HepG2 (cell line): ENCODE data around the gene DCPS. TPM values are rescaled to one million over a fixed set of nuclear protein-coding genes. Genes with fewer than 3 reads are reported as not detected.

ENCODE experiments used
- ATAC-seq: fragments of 200-7000 bp; cut with Tn5 transposase; 3 replicates; pipeline ENCODE4 v1.9.1; 2020; ENCODE audit warnings: mild to moderate bottlenecking, moderate library complexity
- BruUV-seq: library from RNA; stranded (reverse); fragments of 400-500 nt; replicated peaks from 2 replicates; lab custom pipeline; 2021; lab: Mats Ljungman, UMichigan
- CTCF ChIA-PET: fragments of 300-600 bp; formaldehyde crosslinking; extraction: SDS; loops from one replicate; lab custom pipeline; 2021; ENCODE audit warnings: low total read pairs, inconsistent platforms, low intra/inter-chr PET ratio; lab: Yijun Ruan, JAX
- POLR2A ChIA-PET: fragments of 350-600 bp; sonication (Branson Sonifier 250); formaldehyde crosslinking; loops from one replicate; lab custom pipeline; 2020; ENCODE audit warnings: antibody characterized with exemption, inconsistent platforms; lab: Yijun Ruan, JAX
- DNase-seq: peaks from one replicate; pipeline ENCODE4 v3.0.0-alpha.2; 2015; ENCODE audit warnings: low spot score
- FAIRE-seq: peaks from 3 replicates; lab custom pipeline; 2011; peaks lifted over from hg19 to GRCh38; lab: Jason Lieb, UNC
- H2AFZ ChIP-seq: one replicate; pipeline ENCODE4 v1.6.1; 2011; ENCODE audit warnings: low read length, inconsistent platforms
- H3K27ac ChIP-seq: fragments of 300-600 bp; 3 replicates; pipeline ENCODE4 v1.8.0; 2011; ENCODE audit warnings: mixed run types, mild to moderate bottlenecking, mixed read lengths, low read length, inconsistent platforms; ENCODE audit not compliant: insufficient read depth; ENCODE audit errors: extremely low read length
- H3K27me3 ChIP-seq, 2 experiments: fragments of 200-600 bp in 1 of 2; 2 replicates in 1 of 2; 3 replicates in 1 of 2; pipeline versions ENCODE4 v1.6.0 to v1.8.0; 2011; ENCODE audit warnings: low read length in 2 of 2, mild to moderate bottlenecking in 2 of 2, moderate library complexity in 2 of 2, inconsistent platforms in 1 of 2; ENCODE audit not compliant: insufficient read depth in 2 of 2, control insufficient read depth in 1 of 2
- H3K36me3 ChIP-seq, 2 experiments: fragments of 200-600 bp in 1 of 2; replicated peaks in 1 of 2; 2 replicates in 1 of 2; 3 replicates in 1 of 2; pipeline versions ENCODE4 v1.5.1 to v1.8.0; 2011; ENCODE audit warnings: low read length in 2 of 2, inconsistent platforms in 1 of 2; ENCODE audit not compliant: insufficient read depth in 2 of 2, control insufficient read depth in 1 of 2
- H3K4me1 ChIP-seq: 2 replicates; pipeline ENCODE4 v1.5.1; 2012; ENCODE audit warnings: low read length, inconsistent platforms; ENCODE audit not compliant: insufficient read depth
- H3K4me2 ChIP-seq: 2 replicates; pipeline ENCODE4 v1.6.0; 2011; ENCODE audit warnings: low read depth, low read length, inconsistent platforms
- H3K4me3 ChIP-seq, 3 experiments: fragments of 200-600 bp in 1 of 3; sonication (generic), shearing (Covaris generic) in 1 of 3; replicated peaks in 1 of 3; 2 replicates each; pipeline ENCODE4 v1.5.1; 2011 to 2016; ENCODE audit warnings: low read length in 3 of 3, inconsistent platforms in 2 of 3, low read depth in 2 of 3, mild to moderate bottlenecking in 2 of 3, control low read depth in 1 of 3, mixed read lengths in 1 of 3; ENCODE audit not compliant: insufficient read depth in 1 of 3
- H3K79me2 ChIP-seq: one replicate; pipeline ENCODE4 v1.6.1; 2011; ENCODE audit warnings: low read length, inconsistent platforms; ENCODE audit not compliant: insufficient read depth
- H3K9ac ChIP-seq: 2 replicates; pipeline ENCODE4 v1.6.0; 2011; ENCODE audit warnings: mild to moderate bottlenecking, low read depth, low read length, inconsistent platforms; ENCODE audit not compliant: insufficient read depth
- H3K9me3 ChIP-seq: 2 replicates; pipeline ENCODE4 v1.5.1; 2012; ENCODE audit warnings: mild to moderate bottlenecking, low read length
- H4K20me1 ChIP-seq: 2 replicates; pipeline ENCODE4 v1.6.0; 2011; ENCODE audit warnings: inconsistent platforms, mild to moderate bottlenecking, low read length, moderate library complexity; ENCODE audit not compliant: insufficient read depth
- GLI4 ChIP-seq: sonication (generic); formaldehyde crosslinking; IDR thresholded peaks from 2 replicates; pipeline ENCODE4 v1.5.1; 2020; ENCODE audit warnings: missing genetic modification reagents, mild to moderate bottlenecking, moderate library complexity, borderline replicate concordance
- ISL2 ChIP-seq: sonication (generic); formaldehyde crosslinking; IDR thresholded peaks from 2 replicates; pipeline ENCODE4 v1.5.0; 2020; ENCODE audit warnings: missing genetic modification reagents
- KDM4B ChIP-seq: sonication (generic); formaldehyde crosslinking; IDR thresholded peaks from 2 replicates; pipeline ENCODE4 v1.4.0; 2020; ENCODE audit warnings: missing genetic modification reagents
- KMT2A ChIP-seq: sonication (generic); formaldehyde crosslinking; IDR thresholded peaks from 2 replicates; pipeline ENCODE4 v1.4.0; 2020; ENCODE audit warnings: missing genetic modification reagents
- SIX1 ChIP-seq: sonication (generic); formaldehyde crosslinking; IDR thresholded peaks from 2 replicates; pipeline ENCODE4 v1.4.0; 2020; ENCODE audit warnings: missing genetic modification reagents, borderline replicate concordance
- ZFP36L2 ChIP-seq: sonication (generic); formaldehyde crosslinking; IDR thresholded peaks from 2 replicates; pipeline ENCODE4 v1.4.0; 2020; ENCODE audit warnings: missing genetic modification reagents
- ZFYVE20 ChIP-seq: sonication (generic); formaldehyde crosslinking; IDR thresholded peaks from 2 replicates; pipeline ENCODE4 v1.8.0; 2023; ENCODE audit warnings: low read depth, mild to moderate bottlenecking, moderate library complexity, missing genetic modification reagents, borderline replicate concordance
- ZNF256 ChIP-seq: sonication (generic); formaldehyde crosslinking; conservative IDR thresholded peaks from 2 replicates; pipeline ENCODE4 v1.4.0; 2020; ENCODE audit warnings: missing genetic modification reagents
- ZNF530 ChIP-seq: sonication (generic); formaldehyde crosslinking; IDR thresholded peaks from 2 replicates; pipeline ENCODE4 v1.5.0; 2020; ENCODE audit warnings: low read depth, mild to moderate bottlenecking, missing genetic modification reagents
- ZNF660 ChIP-seq: sonication (generic); formaldehyde crosslinking; IDR thresholded peaks from 2 replicates; pipeline ENCODE4 v1.5.1; 2020; ENCODE audit warnings: mild to moderate bottlenecking, low read depth, missing genetic modification reagents, borderline replicate concordance
- ZNF713 ChIP-seq: sonication (generic); formaldehyde crosslinking; IDR thresholded peaks from 2 replicates; pipeline ENCODE4 v1.4.0; 2020; ENCODE audit warnings: mild to moderate bottlenecking, missing genetic modification reagents
- ZNF75D ChIP-seq: sonication (generic); formaldehyde crosslinking; IDR thresholded peaks from 2 replicates; pipeline ENCODE4 v1.8.1; 2023; ENCODE audit warnings: missing genetic modification reagents, mild to moderate bottlenecking, borderline replicate concordance
- WGBS: methylation state at CpG from one replicate; pipeline ENCODE4 v1.1.6; 2017; ENCODE audit warnings: low lambda C conversion rate; 5-methylcytosine and 5-hydroxymethylcytosine counted together
- in situ Hi-C: cut with HindIII; loops from 2 replicates; pipeline ENCODE4 v1.10.0; 2017; ENCODE audit warnings: low pct_unique_long_range_greater_than_20kb; ENCODE audit not compliant: extremely low pct_ligation_motif_present
- intact Hi-C: fragments of 100-400 bp; cut with micrococcal nuclease; formaldehyde crosslinking; loops from one replicate; pipeline ENCODE4 v1.10.0; 2022; ENCODE audit not compliant: unreplicated experiment
- polyA plus RNA-seq, 8 experiments: library from polyadenylated mRNA; depleted of rRNA in 3 of 8; stranded (reverse) in 7 of 8; unstranded in 1 of 8; fragments of >200 nt; fragmentation: Illumina TruSeq in 4 of 8; extraction: Trizol in 4 of 8; gene quantifications; 2 replicates each; pipeline versions ENCODE4 v1.2.1 to v1.2.3, GENCODE V29; 2011 to 2016; ENCODE audit warnings: low read depth in 4 of 8, missing spikeins in 1 of 8, mixed read lengths in 1 of 8; ENCODE audit not compliant: insufficient read depth in 1 of 8
- total RNA-seq, 5 experiments: library from RNA; depleted of rRNA; stranded (reverse); fragments of >200 nt; fragmentation: Illumina TruSeq; extraction: Trizol; gene quantifications; 2 replicates each; pipeline ENCODE4 v1.2.3, GENCODE V29; 2016; ENCODE audit warnings: low read depth in 1 of 5
- TF ChIP-seq, protein P1 (sequence below): sonication (generic); formaldehyde crosslinking; IDR thresholded peaks from 2 replicates; pipeline ENCODE4 v1.5.0; 2020; ENCODE audit warnings: mild to moderate bottlenecking, missing genetic modification reagents, borderline replicate concordance

The DCPS gene
- total and polyA plus RNA-seq, 2 of the 13 experiments (the other 11 are each of a cell fraction or from before 2014, with no cell fraction given), result 21.9 to 22.5 TPM

DNA sequence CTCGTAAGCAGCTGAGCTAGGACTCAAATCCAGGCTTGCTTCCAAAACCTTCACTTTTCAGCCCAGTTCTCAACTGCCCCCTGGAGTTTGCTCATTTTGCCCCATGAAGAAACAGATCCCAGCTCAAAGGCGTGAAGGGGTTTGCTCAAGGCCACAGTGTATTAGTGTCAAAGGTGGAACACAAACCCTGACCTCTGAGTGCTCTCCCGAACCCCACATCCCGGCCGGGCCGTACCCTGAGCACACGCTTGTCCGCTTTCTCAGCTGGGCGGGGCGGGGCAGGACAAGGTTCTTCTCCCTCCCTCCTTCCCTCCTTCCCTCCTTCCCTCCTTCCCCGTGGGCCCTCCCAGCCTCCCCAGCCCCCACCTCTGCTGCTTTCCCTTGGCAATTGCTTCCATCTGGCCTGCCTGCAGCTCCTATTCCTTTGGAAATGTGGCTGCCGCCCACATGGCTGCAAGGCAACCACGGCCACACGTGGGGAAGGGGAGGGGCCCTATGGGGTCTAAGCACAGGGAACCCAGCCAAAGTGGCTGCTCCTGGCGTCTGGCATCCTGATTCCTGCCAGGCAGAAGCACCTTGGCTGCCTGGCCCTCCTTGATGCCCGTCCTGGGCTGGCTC lies 55.7 kb downstream of the DCPS start (continued):
- TF ChIP-seq, protein P1, sequence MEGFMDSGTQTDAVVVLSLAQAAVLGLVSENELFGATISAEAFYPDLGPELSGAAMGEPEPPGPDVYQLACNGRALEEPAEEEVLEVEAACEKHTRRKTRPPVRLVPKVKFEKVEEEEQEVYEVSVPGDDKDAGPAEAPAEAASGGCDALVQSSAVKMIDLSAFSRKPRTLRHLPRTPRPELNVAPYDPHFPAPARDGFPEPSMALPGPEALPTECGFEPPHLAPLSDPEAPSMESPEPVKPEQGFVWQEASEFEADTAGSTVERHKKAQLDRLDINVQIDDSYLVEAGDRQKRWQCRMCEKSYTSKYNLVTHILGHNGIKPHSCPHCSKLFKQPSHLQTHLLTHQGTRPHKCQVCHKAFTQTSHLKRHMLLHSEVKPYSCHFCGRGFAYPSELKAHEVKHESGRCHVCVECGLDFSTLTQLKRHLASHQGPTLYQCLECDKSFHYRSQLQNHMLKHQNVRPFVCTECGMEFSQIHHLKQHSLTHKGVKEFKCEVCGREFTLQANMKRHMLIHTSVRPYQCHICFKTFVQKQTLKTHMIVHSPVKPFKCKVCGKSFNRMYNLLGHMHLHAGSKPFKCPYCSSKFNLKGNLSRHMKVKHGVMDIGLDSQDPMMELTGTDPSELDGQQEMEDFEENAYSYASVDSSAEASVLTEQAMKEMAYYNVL (CRISPR knock-in tag), result no peak
- TF ChIP-seq GLI4 (CRISPR knock-in tag) (no peak), SIX1 (CRISPR knock-in tag) (no peak)

DNA sequence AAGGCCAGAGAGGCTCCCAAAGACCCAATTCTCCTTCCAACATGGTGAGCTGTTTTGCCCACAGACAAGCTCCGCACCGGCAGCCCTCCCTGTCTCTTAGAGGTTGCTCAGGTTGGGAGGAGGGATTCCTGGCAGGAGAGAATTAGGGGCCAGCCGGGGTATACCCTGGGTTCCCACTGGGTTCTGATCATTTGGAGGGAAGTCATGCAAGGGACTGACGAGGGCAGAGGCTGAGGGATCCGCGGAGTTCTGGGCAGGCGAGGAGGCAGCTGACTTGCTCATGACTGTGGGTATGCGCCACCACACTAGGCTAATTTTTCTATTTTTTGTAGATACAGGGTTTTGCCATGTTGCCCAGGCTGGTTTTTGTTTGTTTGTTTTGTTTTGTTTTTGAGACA lies 56.2 kb downstream of the DCPS start:
- ATAC-seq (no peak), FAIRE-seq (no peak), DNase-seq (no peak)
- WGBS, result 98% methylated on average over 6 of the region's 8 CpGs
- ChIA-PET POLR2A (no interaction called here), CTCF (no interaction called here)
- Histone ChIP-seq H3K27ac (no peak overlapping the region), H3K79me2 (peaks cover 17% of the 10 kb centered on the region), H3K4me3 (no peak overlapping the region), H4K20me1 (no peaks in the 10 kb centered on the region), H3K4me2 (no peak overlapping the region), H3K27me3 (no peaks in the 10 kb centered on the region; a peak in 1 of 5 replicates), H3K36me3 (no peaks in the 10 kb centered on the region), H2AFZ (no peak overlapping the region), H3K9ac (no peak overlapping the region), H3K4me1 (peaks cover 27% of the 10 kb centered on the region), H3K9me3 (no peaks in the 10 kb centered on the region)
- TF ChIP-seq ZNF660 (CRISPR knock-in tag), result no peak
- TF ChIP-seq ZNF75D, result no peak
- no peak for TF ChIP-seq ZFYVE20 (CRISPR knock-in tag)
- no peak for TF ChIP-seq ZNF530
- TF ChIP-seq ISL2, result no peak
- no peak for TF ChIP-seq KDM4B (CRISPR knock-in tag)
- TF ChIP-seq ZFP36L2 (CRISPR knock-in tag), result no peak
- TF ChIP-seq KMT2A (CRISPR knock-in tag), result no peak
- no peak for TF ChIP-seq ZNF713 (CRISPR knock-in tag)
- TF ChIP-seq ZNF256 (CRISPR knock-in tag), result no peak
- in situ Hi-C loops, result no loop called here
- intact Hi-C loops, result no loop called here
- BruUV-seq, result no TSS peak
